GM10266 (cell line): ENCODE data around the gene COL9A3.

Experiments
- DNase-seq: peaks from one replicate; pipeline ENCODE4 v3.0.0; 2012; ENCODE audit errors: extremely low spot score
- TF ChIP-seq, protein P1 (sequence below): IDR thresholded peaks from 2 replicates; pipeline ENCODE4 v1.5.1; 2012; ENCODE audit warnings: mild to moderate bottlenecking, low read depth; ENCODE audit not compliant: control insufficient read depth, insufficient read depth; ENCODE audit errors: missing control alignments

The COL9A3 gene

DNA sequence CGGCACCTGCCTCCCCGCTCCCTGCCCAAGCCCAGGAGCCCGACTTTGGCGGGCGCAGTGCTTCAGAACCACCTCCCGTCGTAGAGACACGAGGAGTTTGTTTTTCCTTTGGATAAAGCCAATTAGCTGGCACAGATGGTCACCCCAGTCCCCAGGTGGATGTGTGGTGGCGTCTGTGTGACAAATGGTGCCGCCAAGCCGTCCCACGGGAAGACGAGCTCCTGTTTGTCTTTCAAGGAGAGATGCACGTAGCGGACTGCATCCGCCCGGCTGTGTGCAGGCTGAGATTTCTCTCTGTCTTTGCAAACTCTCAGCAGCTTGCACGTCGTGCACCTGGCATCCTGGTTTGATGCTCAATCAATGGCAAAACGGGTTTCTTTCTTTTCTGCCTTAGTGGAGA lies 36.6 kb upstream of the COL9A3 start:
- no peak for DNase-seq
- TF ChIP-seq, protein P1, sequence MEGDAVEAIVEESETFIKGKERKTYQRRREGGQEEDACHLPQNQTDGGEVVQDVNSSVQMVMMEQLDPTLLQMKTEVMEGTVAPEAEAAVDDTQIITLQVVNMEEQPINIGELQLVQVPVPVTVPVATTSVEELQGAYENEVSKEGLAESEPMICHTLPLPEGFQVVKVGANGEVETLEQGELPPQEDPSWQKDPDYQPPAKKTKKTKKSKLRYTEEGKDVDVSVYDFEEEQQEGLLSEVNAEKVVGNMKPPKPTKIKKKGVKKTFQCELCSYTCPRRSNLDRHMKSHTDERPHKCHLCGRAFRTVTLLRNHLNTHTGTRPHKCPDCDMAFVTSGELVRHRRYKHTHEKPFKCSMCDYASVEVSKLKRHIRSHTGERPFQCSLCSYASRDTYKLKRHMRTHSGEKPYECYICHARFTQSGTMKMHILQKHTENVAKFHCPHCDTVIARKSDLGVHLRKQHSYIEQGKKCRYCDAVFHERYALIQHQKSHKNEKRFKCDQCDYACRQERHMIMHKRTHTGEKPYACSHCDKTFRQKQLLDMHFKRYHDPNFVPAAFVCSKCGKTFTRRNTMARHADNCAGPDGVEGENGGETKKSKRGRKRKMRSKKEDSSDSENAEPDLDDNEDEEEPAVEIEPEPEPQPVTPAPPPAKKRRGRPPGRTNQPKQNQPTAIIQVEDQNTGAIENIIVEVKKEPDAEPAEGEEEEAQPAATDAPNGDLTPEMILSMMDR = no peak

DNA sequence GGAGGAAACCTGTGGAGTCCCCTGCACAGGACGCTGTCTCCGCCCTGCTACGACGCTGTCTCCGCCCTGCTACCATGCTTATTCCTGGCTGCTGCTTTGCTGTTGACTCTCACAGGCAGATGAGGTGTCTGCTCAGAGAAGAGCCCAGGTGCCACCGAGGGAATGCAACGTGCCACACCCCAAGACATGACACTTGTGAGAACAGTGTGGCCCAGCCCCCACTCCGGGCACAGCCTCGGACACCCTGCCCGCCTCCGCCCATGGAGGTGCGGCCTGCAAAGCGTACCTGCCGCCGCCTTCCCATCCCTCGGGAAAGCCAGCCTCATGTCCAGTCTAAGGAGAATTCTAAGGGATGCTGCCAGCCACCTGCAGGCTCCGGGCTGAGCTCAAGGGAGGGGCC lies 36.2 kb upstream of the COL9A3 start:
- TF ChIP-seq, protein P1 = no peak
- no peak for DNase-seq

DNA sequence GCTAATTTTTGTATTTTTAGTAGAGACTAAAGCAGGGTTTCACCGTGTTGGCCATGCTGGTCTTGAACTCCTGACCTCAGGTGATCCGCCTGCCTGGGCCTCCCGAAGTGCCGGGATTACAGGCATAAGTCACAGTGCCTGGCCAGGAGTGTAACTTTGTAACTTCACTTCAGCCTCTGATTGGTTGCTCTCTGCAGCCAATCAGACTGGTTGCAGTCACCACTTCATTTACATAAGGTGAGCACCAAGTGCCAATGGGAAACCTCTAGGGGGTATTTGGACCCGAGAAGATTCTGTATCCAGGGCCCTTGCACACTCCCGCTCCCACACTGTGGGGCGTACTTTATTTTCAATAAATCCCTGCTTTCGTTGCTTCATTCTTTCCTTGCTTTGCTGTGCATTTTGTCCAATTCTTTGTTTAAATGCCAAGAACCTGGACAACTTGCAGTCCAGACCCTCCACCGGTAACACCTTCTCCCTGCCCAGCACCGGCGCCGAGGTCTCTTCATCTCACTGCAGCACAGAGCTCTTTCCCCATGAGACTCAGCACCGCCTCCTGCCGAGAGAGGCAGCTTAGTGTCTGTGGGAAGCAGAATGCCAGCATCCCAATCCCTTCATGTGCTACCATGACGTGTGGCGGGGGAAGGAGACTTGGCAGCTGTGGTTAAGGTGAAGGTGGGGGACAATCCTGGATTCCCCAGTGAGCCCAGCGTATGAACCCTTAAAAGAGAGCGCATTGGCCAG lies 34.5 kb upstream of the COL9A3 start:
- DNase-seq = no peak
- TF ChIP-seq, protein P1 = peak; percentile 27

DNA sequence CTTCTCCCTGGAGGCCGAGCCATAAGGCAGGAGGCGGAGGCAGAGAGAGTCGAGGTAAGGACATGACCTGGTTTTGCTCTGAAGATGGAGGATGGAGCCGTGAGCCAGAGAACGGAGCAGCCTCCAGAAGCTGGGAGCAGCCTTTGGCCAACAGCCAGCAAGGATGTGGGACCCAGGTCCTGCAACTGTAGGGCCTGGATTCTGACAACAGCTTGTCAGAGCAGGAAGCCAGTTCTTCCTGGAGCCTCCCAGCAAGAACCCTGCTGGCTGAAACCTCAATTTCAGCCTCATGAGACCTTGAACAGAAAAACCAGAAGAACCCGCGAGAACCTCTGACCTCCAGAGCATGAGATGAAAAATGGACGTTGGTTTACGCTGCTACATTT lies 34.0 kb upstream of the COL9A3 start:
- DNase-seq = no peak
- TF ChIP-seq, protein P1 = no peak

DNA sequence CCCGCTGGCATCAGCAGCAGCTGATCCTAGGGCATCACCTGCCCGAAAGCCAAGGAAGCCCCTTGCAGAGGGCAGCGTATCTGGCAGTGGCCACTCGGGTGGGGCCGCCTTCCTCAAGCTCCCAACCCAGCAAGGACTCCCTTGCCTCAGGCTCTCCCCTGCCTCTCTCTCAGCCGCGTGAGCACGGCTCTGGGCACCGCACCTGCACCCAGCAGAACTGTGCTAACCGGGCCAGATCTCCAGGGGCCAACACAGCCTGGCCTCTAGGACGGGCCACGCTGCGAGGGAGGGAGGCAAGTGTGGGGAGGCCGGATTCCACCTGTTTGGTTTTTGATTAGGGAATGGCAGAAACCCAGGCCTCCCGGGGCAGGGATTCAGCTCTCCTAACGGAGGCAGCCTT lies 32.4 kb upstream of the COL9A3 start:
- no peak for DNase-seq
- TF ChIP-seq, protein P1 = no peak

DNA sequence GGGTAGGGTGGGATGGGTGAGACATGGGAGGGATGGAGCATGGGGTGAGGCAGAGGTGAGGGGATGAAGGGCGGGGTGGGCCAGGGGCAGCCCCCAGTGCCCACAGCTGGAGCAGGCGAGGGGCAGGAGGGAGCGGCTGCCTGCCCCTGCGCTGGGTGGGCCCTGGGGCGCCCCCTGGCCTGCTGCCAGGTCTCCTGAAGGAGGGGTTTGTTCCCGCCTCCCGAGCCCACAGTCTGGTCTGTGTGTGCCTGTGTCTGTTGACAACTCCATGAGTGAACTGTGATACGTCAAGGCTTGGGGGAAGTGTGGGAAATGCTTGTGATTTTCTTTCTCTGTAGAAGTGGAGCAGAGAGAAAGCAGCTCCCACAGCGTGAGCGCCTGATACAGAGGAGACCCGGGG lies 31.5 kb upstream of the COL9A3 start:
- DNase-seq = no peak

DNA sequence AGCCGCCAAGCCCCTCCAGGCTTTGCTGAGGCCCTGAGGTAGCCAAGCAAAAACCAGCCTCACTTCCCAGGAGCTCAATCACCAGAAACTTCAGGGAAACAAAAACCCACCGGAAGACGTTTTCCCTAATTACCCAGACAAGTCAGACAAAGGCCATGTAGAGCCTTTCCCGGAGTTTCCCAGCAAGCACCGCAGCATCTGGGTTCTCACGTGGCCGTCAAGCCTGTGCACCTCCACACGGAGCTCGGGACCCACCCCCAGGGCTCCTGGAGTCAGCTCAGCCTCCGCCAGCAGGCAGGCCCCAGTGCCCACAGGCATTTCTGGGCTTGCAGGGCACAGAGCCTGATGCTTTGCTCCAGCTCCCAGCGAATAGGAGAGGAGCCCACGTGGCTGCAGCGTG lies 30.7 kb upstream of the COL9A3 start:
- TF ChIP-seq, protein P1 = no peak
- DNase-seq = no peak

More for the DNA sequence above, 31.5 kb upstream of the COL9A3 start:
- TF ChIP-seq, protein P1 = no peak
